GM18517 (cell line): ENCODE measurements around the gene GPR149.
A peak's percentile ranks its signal among the peaks of the same experiment; 100 is the strongest.
"Not testable (repeated sequence)": the region's sequence is repeated elsewhere in the genome, so short reads cannot be mapped to it uniquely, and the experiment has no call there.

Source experiments
- ATAC-seq: cut with Tn5 transposase; IDR thresholded peaks from one replicate; pipeline ENCODE4 v1.9.1; 2021; ENCODE audit warnings: mild to moderate bottlenecking, moderate library complexity; ENCODE audit not compliant: unreplicated experiment

Gene GPR149, protein sequence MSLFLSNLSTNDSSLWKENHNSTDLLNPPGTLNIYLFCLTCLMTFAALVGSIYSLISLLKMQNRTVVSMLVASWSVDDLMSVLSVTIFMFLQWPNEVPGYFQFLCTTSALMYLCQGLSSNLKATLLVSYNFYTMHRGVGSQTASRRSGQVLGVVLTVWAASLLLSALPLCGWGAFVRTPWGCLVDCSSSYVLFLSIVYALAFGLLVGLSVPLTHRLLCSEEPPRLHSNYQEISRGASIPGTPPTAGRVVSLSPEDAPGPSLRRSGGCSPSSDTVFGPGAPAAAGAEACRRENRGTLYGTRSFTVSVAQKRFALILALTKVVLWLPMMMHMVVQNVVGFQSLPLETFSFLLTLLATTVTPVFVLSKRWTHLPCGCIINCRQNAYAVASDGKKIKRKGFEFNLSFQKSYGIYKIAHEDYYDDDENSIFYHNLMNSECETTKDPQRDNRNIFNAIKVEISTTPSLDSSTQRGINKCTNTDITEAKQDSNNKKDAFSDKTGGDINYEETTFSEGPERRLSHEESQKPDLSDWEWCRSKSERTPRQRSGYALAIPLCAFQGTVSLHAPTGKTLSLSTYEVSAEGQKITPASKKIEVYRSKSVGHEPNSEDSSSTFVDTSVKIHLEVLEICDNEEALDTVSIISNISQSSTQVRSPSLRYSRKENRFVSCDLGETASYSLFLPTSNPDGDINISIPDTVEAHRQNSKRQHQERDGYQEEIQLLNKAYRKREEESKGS

GRCh38 chr3:154430014-154430413, at the start of gene GPR149:
Gene GPR149, minus strand, starts transcription at chr3:154430190. Its CDS starts 575 bp downstream, at chr3:154429615.
- no peak for ATAC-seq

GRCh38 chr3:154473769-154474168, 43.8 kb upstream of the GPR149 start:
- no peak for ATAC-seq

- ATAC-seq: no peak
These were observed 39.6 kb upstream of the GPR149 start for GRCh38 chr3:154469585-154469984.

- no peak for ATAC-seq
These were observed 34.6 kb upstream of the GPR149 start for GRCh38 chr3:154464440-154465190.

GRCh38 chr3:154458560-154458959, 28.6 kb upstream of the GPR149 start:
- peak; percentile 58 for ATAC-seq

- ATAC-seq: not testable (repeated sequence)
These were observed 9.1 kb upstream of the GPR149 start for GRCh38 chr3:154439081-154439480.

DNA sequence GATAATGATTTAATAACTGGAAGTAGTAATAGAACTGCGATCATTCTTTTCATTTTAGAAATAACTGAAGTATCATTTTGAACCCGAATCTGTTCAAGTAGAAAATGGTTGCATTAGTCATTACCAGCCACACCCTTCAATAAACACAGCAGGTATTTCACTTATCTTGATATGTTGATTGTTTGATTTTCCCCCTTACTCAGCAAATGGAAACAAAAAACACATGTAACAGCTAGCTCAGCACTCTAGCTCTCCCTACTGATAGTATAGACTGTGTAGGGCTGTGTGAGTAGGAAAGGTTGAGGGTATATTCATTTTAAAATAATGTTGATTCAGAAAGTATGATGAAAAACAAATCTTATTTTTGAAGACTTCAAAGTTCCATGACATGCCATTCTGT, 1.1 kb upstream of the GPR149 start:
- ATAC-seq: no peak

- no peak for ATAC-seq
These were observed 1.4 kb downstream of the GPR149 start for GRCh38 chr3:154428286-154429206.

DNA sequence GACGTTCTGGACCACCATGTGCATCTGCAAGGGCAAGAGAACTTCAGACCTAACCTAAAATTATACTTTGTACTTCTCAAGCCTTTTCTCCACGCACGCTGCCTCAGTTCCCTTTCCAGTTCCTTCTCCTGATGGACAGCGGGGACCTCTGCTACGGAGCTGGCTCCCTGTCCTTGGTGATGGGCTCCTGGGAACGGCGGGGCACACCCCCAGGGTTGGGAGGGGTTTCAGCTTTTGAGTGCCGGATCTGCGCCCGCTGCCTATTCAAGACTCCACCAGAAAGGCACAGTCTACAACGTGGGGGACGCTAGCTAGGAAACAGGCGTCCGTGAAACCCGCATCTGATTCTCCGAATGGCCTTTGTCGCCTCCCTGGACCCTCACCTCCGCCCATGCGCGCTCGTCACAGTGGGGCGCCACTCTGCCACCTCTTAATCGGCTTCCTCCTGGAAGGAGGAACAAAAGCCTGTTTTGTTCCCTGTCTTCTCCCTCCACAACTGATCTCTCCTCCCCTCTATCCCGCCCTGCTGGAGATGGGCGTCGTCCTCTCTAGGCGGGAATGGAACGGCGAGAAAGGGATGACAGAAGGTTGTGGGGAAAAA, 2.2 kb downstream of the GPR149 start:
- no peak for ATAC-seq

- ATAC-seq: no peak
These were observed 7.3 kb downstream of the GPR149 start for GRCh38 chr3:154422694-154423093.

DNA sequence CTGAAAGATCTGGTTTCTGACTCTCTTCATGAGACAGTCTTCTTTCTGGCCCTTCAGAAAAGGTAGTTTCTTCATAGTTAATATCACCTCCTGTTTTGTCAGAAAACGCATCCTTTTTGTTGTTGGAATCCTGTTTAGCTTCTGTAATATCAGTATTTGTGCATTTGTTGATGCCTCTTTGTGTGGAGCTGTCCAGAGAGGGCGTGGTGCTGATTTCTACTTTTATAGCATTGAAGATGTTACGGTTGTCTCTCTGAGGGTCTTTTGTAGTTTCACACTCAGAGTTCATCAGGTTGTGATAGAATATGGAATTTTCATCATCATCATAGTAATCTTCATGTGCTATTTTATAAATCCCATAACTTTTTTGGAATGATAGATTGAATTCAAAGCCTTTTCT, 8.9 kb downstream of the GPR149 start:
- ATAC-seq: no peak

GRCh38 chr3:154398084-154398967, 31.7 kb downstream of the GPR149 start:
- ATAC-seq: peak; percentile 97

DNA sequence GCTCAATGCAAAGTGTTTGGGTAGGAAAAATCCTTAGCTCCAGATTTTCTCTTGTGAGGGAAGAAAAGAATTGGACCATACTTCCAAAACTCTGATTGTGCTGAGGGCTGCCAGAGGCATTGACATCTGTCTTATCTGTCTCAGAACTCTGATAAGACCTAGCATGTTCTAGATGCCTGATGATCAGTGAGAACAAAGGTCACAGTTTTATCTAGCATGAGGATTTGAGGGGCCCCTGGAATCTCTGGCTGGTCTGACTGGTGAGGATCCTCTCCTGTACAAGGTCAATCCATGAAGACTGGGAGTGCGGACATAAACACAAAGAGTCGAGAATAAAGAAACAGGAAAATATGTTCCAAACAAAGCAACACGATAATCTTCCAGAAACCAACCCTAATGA, 40.1 kb downstream of the GPR149 start:
- no peak for ATAC-seq

DNA sequence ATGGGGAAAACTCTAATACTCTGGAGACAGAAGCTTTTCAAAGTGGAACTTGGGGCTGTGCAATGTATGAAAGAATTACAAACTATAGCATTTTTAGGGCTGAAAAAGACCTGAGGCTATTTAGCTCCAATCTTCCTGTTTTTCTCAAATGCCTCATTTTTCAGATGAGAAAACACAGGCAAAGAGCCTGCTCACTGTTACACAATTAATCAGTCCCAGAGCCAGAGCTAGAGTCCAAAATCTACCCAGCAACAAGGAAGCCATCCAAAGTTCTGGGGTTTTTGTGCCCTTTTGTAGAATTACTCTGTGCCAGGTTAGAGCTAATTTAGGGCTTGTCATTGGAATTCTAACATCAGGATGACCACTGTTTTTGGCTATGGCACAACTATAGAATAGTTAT, 45.5 kb downstream of the GPR149 start:
- ATAC-seq: no peak

DNA sequence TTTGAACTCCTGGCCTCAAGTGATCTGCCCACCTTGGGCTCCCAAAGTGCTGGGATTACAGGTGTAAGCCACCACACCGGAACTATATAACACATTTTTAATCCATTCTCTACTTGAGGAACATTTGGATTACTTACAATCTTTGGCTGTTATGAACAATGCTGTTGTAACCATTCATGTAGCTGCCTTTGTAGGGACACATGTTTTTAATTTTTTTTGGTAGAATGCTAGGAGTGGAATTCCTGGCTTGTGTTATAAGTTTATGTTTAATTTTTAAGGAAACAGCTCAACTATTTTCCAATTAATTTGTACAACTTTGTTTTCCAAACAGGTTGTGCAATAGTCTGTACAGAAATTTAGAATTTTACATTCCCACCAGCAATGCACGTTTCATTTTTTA, 51.7 kb downstream of the GPR149 start:
- no peak for ATAC-seq

GRCh38 chr3:154367221-154367620, 62.8 kb downstream of the GPR149 start:
- ATAC-seq: no peak

DNA sequence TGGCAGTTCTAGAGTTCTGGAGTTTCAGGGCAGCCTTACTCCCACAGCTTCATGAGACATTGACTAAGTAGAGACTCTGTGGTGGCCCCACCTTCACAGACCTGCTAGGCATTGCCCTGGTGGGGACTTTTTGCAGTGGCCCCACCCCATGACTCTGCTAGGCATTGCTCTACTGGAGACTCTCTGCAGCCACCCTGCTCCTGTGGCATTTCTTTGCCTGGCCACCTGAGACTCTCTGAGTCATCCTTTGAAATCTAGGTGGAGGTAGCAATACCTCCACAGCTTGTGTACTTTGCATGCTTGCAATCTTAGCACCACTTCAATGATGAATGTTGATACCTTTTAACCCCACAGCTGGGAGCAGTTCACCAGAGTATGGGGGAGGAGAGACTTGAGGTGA, 65.1 kb downstream of the GPR149 start:
- no peak for ATAC-seq

GRCh38 chr3:154361099-154361498, 68.9 kb downstream of the GPR149 start:
- ATAC-seq: no peak

- no peak for ATAC-seq
These were observed 74.0 kb downstream of the GPR149 start for GRCh38 chr3:154356009-154356408.
